ENCODE results near the gene RPS4Y2. TPM values are rescaled to one million over a fixed set of nuclear protein-coding genes. Genes with fewer than 3 reads are reported as not detected.

The RPS4Y2 gene
- total RNA-seq, 1 experiment from 2014 or later: not detected

DNA sequence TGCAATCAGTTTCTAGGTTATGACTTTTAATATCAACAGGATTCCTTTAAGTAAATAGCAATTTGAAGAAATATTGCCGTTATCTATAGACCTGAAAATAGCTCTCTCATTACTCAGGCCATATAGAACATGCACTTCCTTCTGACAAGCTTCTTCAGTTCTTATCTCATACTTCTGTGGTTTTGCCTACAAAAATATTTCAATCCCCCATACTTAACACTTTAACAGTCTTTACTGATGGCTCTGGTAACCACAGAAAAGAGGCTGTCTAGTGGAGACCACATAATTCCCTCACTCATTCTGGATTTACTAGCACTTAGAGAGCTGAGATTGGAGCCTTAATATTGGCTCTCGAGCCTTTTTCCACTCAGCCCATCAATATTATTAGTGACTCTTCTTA is 46.8 kb downstream of the RPS4Y2 start:
- Histone ChIP-seq H3K4me2 (ENCODE audit: low read length) (no peak overlapping the region), H3K4me1 (ENCODE audit: insufficient read depth, low read length) (no peaks in the 10 kb centered on the region), H4K20me1 (ENCODE audit: low read length) (no peaks in the 10 kb centered on the region), H3K4me3 (ENCODE audit: low read length) (no peak overlapping the region), H3K27ac (ENCODE audit: low read length) (no peak overlapping the region), H3K79me2 (ENCODE audit: low read length) (no peaks in the 10 kb centered on the region), H3K27me3 (ENCODE audit: low read length) (no peaks in the 10 kb centered on the region), H3K36me3 (ENCODE audit: low read depth, low read length) (no peaks in the 10 kb centered on the region), H3K9me2 (replicated peaks; ENCODE audit: low read length) (no peaks in the 10 kb centered on the region), H2AFZ (ENCODE audit: low read length) (no peak overlapping the region), H3K9ac (ENCODE audit: low read length) (no peak overlapping the region), H3K9me3 (ENCODE audit: low read length) (no peaks in the 10 kb centered on the region), H3F3A (ENCODE audit: low read length, unreplicated experiment) (no peaks in the 10 kb centered on the region)
- ChIA-PET CTCF (no interaction called here), POLR2A (ENCODE audit: unreplicated experiment) (no interaction called here)
- TF ChIP-seq, protein P1, sequence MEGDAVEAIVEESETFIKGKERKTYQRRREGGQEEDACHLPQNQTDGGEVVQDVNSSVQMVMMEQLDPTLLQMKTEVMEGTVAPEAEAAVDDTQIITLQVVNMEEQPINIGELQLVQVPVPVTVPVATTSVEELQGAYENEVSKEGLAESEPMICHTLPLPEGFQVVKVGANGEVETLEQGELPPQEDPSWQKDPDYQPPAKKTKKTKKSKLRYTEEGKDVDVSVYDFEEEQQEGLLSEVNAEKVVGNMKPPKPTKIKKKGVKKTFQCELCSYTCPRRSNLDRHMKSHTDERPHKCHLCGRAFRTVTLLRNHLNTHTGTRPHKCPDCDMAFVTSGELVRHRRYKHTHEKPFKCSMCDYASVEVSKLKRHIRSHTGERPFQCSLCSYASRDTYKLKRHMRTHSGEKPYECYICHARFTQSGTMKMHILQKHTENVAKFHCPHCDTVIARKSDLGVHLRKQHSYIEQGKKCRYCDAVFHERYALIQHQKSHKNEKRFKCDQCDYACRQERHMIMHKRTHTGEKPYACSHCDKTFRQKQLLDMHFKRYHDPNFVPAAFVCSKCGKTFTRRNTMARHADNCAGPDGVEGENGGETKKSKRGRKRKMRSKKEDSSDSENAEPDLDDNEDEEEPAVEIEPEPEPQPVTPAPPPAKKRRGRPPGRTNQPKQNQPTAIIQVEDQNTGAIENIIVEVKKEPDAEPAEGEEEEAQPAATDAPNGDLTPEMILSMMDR (conservative IDR thresholded peaks at IDR 0.05; ENCODE audit: low read depth, low read length): no peak
- TF ChIP-seq EZH2 (IDR thresholded peaks at IDR 0.05; ENCODE audit: low read length, unreplicated experiment) (no peak), EZH2phosphoT487 (IDR thresholded peaks at IDR 0.05; ENCODE audit: borderline replicate concordance, low read length) (no peak)
- intact Hi-C loops (cut with micrococcal nuclease): no loop called here
- BruUV-seq (replicated peaks): no TSS peak
- ATAC-seq (no peak), DNase-seq (no peak)

DNA sequence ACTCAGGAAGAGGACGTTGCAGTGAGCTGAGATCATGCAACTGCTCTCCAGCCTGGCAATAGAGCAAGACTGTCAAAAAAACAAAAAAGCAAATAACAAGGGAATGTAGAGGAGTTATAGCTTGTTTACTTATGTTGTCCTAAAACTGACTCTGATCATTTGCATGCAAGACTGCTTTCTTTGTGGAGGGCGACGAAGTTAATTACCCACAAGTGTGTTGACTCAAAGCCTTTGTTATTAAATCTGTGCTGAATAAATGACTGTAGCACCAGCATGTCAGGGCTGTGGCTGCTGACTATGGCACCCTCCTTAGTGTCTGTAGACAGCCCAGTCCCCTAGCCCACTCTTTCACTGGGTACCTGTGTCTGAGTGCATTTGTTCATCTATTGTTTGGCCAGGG is 50.3 kb downstream of the RPS4Y2 start:
- Histone ChIP-seq H3F3A (ENCODE audit: low read length, unreplicated experiment) (no peaks in the 10 kb centered on the region), H3K9me2 (replicated peaks; ENCODE audit: low read length) (no peaks in the 10 kb centered on the region), H3K79me2 (ENCODE audit: low read length) (no peaks in the 10 kb centered on the region), H3K4me3 (ENCODE audit: low read length) (no peak overlapping the region), H4K20me1 (ENCODE audit: low read length) (no peaks in the 10 kb centered on the region), H3K4me2 (ENCODE audit: low read length) (no peak overlapping the region), H2AFZ (ENCODE audit: low read length) (no peak overlapping the region), H3K27me3 (ENCODE audit: low read length) (no peaks in the 10 kb centered on the region), H3K36me3 (ENCODE audit: low read depth, low read length) (no peaks in the 10 kb centered on the region), H3K9ac (ENCODE audit: low read length) (no peak overlapping the region), H3K9me3 (ENCODE audit: low read length) (no peaks in the 10 kb centered on the region), H3K27ac (ENCODE audit: low read length) (no peak overlapping the region), H3K4me1 (ENCODE audit: insufficient read depth, low read length) (no peaks in the 10 kb centered on the region)
- POLR2A ChIA-PET (ENCODE audit: unreplicated experiment): no interaction called here
- no TSS peak for BruUV-seq (replicated peaks)
- TF ChIP-seq, protein P1 (conservative IDR thresholded peaks at IDR 0.05; ENCODE audit: low read depth, low read length): no peak
- TF ChIP-seq EZH2 (IDR thresholded peaks at IDR 0.05; ENCODE audit: low read length, unreplicated experiment) (no peak), EZH2phosphoT487 (IDR thresholded peaks at IDR 0.05; ENCODE audit: borderline replicate concordance, low read length) (no peak)
- no peak for DNase-seq
- CTCF ChIA-PET: no interaction called here
- ATAC-seq: no peak
- intact Hi-C loops (cut with micrococcal nuclease): no loop called here

DNA sequence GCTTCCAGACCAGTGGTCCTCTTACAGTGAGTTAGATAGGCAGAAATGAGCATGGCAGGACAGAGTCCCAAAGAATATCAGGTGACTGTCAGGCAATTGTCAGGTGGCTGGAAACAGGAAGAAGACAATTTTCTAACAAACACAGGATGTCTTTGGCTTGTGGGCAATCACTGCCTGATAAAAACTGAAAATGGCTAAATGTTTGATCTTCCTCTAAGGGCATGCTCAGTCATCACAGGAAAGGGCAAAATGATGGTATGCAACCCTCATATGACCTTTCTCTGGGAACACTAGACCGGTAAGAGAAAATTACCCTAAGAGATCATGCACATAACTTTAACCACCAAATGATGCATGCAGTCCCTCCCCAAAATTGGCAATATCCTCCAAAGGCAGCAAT is 57.6 kb downstream of the RPS4Y2 start:
- DNase-seq: no peak
- no TSS peak for BruUV-seq (replicated peaks)
- Histone ChIP-seq H3F3A (ENCODE audit: low read length, unreplicated experiment) (no peaks in the 10 kb centered on the region), H3K27me3 (ENCODE audit: low read length) (no peaks in the 10 kb centered on the region), H3K9me2 (replicated peaks; ENCODE audit: low read length) (no peaks in the 10 kb centered on the region), H3K36me3 (ENCODE audit: low read depth, low read length) (no peaks in the 10 kb centered on the region), H3K9ac (ENCODE audit: low read length) (no peak overlapping the region), H3K4me3 (ENCODE audit: low read length) (no peak overlapping the region), H3K79me2 (ENCODE audit: low read length) (no peaks in the 10 kb centered on the region), H4K20me1 (ENCODE audit: low read length) (no peaks in the 10 kb centered on the region), H3K27ac (ENCODE audit: low read length) (no peak overlapping the region), H3K4me2 (ENCODE audit: low read length) (no peak overlapping the region), H2AFZ (ENCODE audit: low read length) (no peak overlapping the region), H3K9me3 (ENCODE audit: low read length) (no peaks in the 10 kb centered on the region), H3K4me1 (ENCODE audit: insufficient read depth, low read length) (no peaks in the 10 kb centered on the region)
- intact Hi-C loops (cut with micrococcal nuclease): no loop called here
- ATAC-seq: no peak
- TF ChIP-seq, protein P1 (conservative IDR thresholded peaks at IDR 0.05; ENCODE audit: low read depth, low read length): no peak
- no peak for TF ChIP-seq EZH2 (IDR thresholded peaks at IDR 0.05; ENCODE audit: low read length, unreplicated experiment)
- TF ChIP-seq EZH2phosphoT487 (IDR thresholded peaks at IDR 0.05; ENCODE audit: borderline replicate concordance, low read length): no peak
- ChIA-PET CTCF (no interaction called here), POLR2A (ENCODE audit: unreplicated experiment) (no interaction called here)

Data from PC-3 (cell line).